ENCODE data around the gene MACO1.

MACO1 gene

DNA sequence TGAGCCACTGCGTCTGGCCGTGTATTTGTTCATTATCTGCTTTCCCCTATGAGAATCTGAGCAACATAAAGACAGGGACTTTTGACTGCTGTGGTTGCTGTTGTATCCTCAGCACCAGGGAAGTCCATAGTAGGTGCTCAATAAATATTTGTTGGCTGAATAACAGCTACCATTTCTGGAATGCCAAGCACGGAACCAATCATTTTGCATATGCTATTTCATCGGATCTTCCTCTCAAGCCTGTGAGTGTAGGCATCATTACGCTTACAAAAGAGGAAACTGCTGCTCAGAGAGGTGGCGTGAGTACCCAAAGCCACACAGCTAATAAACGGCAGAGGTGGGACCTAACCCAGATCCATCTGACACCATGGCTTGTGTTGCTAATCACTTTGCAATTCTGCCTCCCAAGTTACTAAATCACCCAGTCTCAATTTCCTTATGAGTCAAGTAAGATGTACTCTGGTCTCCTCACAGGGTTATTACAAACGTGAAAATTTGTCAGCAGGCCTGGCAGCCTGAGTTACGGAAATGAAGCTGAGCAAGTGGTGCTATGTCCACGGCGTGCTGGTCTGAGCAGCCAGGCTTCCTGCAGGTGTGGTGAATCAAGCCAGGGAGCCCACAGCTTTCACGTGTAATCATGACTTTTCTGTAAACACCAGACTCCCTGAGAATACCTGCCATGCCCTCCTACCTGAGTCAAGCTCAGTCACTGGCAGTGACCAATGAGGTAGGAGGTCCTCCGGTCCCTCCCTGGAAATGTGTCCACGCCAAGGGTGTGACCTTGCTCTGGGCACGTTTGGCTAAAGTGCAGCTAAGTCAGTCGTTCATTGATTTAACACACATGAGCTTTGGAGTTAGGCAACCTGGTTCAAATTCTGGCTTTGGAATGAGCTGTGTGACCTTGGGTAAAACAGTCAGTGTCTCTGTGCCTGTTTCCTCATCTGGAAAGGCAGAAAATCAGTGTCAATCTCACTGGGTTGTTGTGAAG, 5.3 kb upstream of the MACO1 start:
- no peaks in the 10 kb centered on the region for H3F3A ChIP-seq (ENCODE audit: insufficient read depth)
- no peaks in the 10 kb centered on the region for H3K79me2 ChIP-seq (ENCODE audit: insufficient read depth, low read length)
- H3K4me3 ChIP-seq (ENCODE audit: insufficient read depth, low read length, poor library complexity, severe bottlenecking), result no peak overlapping the region
- no peak overlapping the region for H3K9ac ChIP-seq (ENCODE audit: low read length)
- no peak overlapping the region for H3K4me2 ChIP-seq (ENCODE audit: low read depth, low read length, poor library complexity, severe bottlenecking)
- H3K27ac ChIP-seq (ENCODE audit: low read depth, low read length), result no peak overlapping the region
- no peak overlapping the region for H2AFZ ChIP-seq (ENCODE audit: low read depth, low read length, severe bottlenecking)
- TF ChIP-seq EZH2phosphoT487 (conservative IDR thresholded peaks at IDR 0.05; ENCODE audit: low read length), result no peak
- TF ChIP-seq CTCF (IDR thresholded peaks at IDR 0.05; ENCODE audit: insufficient read depth, low read length, poor library complexity, severe bottlenecking), result no peak
- no peaks in the 10 kb centered on the region for H4K20me1 ChIP-seq (ENCODE audit: low read depth, low read length)
- no peaks in the 10 kb centered on the region for H3K27me3 ChIP-seq (ENCODE audit: low read length)
- no peaks in the 10 kb centered on the region for H3K9me2 ChIP-seq (replicated peaks; ENCODE audit: insufficient read depth, low read length)
- H3K9me3 ChIP-seq (ENCODE audit: insufficient read depth, low read length), result no peaks in the 10 kb centered on the region
- no peaks in the 10 kb centered on the region for H3K36me3 ChIP-seq (ENCODE audit: low read length)

- H3K9ac ChIP-seq (ENCODE audit: low read length), result no peak overlapping the region
- TF ChIP-seq EZH2phosphoT487 (conservative IDR thresholded peaks at IDR 0.05; ENCODE audit: low read length) (no peak), CTCF (IDR thresholded peaks at IDR 0.05; ENCODE audit: insufficient read depth, low read length, poor library complexity, severe bottlenecking) (no peak)
- 0 out of 2 replicates have a peak, but pooled peaks cover under 1% of the 10 kb centered on the region for H3K36me3 ChIP-seq (ENCODE audit: low read length)
- H2AFZ ChIP-seq (ENCODE audit: low read depth, low read length, severe bottlenecking), result no peak overlapping the region
- H3K4me2 ChIP-seq (ENCODE audit: low read depth, low read length, poor library complexity, severe bottlenecking), result no peak overlapping the region
- no peaks in the 10 kb centered on the region for H3F3A ChIP-seq (ENCODE audit: insufficient read depth)
- H4K20me1 ChIP-seq (ENCODE audit: low read depth, low read length), result peaks cover 5% of the 10 kb centered on the region; the same call in 1 of the 2 replicates
- H3K9me3 ChIP-seq (ENCODE audit: insufficient read depth, low read length), result no peaks in the 10 kb centered on the region
- no peaks in the 10 kb centered on the region for H3K9me2 ChIP-seq (replicated peaks; ENCODE audit: insufficient read depth, low read length)
- H3K27ac ChIP-seq (ENCODE audit: low read depth, low read length), result no peak overlapping the region
- H3K4me3 ChIP-seq (ENCODE audit: insufficient read depth, low read length, poor library complexity, severe bottlenecking), result no peak overlapping the region
- H3K79me2 ChIP-seq (ENCODE audit: insufficient read depth, low read length), result peaks cover 9% of the 10 kb centered on the region; the same call in 1 of the 2 replicates
- no peaks in the 10 kb centered on the region for H3K27me3 ChIP-seq (ENCODE audit: low read length)
These were observed 3.0 kb upstream of the MACO1 start for GRCh38 chr1:25427696-25428095.

DNA sequence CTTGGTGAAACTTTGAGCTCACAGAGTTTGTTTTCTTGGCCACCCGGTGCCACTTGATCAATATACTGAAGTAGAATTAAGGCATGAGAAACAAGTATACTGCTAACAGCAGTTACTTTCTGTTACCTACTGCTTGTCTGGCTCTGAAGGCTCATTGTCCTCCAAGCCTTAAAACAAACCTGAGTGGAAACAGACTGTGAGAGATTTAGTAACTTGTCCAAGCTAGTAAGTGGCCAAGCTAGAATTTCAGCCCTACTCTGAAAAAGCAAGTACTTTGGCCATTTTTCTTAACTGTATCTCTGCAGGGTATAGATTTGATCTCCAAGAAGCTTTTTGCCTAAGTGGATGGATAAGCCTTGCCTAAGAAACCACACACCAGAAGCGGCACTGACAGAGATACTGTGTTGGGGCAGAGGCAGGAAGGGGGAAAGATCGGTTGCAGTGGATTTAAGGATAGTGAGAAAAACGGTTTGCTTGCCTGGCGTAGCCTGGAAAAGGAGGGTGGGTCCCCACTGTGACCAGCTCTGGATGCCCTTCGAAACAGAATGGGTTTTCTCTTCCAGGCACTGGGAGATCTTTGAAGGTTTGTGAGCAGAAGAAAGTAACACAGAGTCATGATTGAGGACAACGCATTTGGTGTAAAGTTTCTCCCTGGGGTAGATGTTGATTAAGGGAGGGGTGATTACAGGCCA, 2.1 kb upstream of the MACO1 start:
- Histone ChIP-seq H3F3A (ENCODE audit: insufficient read depth) (no peaks in the 10 kb centered on the region), H3K9me3 (ENCODE audit: insufficient read depth, low read length) (no peaks in the 10 kb centered on the region), H3K9ac (ENCODE audit: low read length) (no peak overlapping the region), H3K4me2 (ENCODE audit: low read depth, low read length, poor library complexity, severe bottlenecking) (no peak overlapping the region), H3K27ac (ENCODE audit: low read depth, low read length) (no peak overlapping the region), H3K4me3 (ENCODE audit: insufficient read depth, low read length, poor library complexity, severe bottlenecking) (no peak overlapping the region), H3K36me3 (ENCODE audit: low read length) (peaks cover 4% of the 10 kb centered on the region; the same call in 1 of the 2 replicates), H3K27me3 (ENCODE audit: low read length) (no peaks in the 10 kb centered on the region), H3K79me2 (ENCODE audit: insufficient read depth, low read length) (peaks cover 14% of the 10 kb centered on the region; the same call in 1 of the 2 replicates), H3K9me2 (replicated peaks; ENCODE audit: insufficient read depth, low read length) (no peaks in the 10 kb centered on the region), H2AFZ (ENCODE audit: low read depth, low read length, severe bottlenecking) (no peak overlapping the region), H4K20me1 (ENCODE audit: low read depth, low read length) (peaks cover 5% of the 10 kb centered on the region; the same call in 1 of the 2 replicates)
- TF ChIP-seq EZH2phosphoT487 (conservative IDR thresholded peaks at IDR 0.05; ENCODE audit: low read length), result no peak
- no peak for TF ChIP-seq CTCF (IDR thresholded peaks at IDR 0.05; ENCODE audit: insufficient read depth, low read length, poor library complexity, severe bottlenecking)

All from SU-DHL-6 (cell line).